K562 (cell line): ENCODE measurements around the gene REC8. TPM values are rescaled to one million over a fixed set of nuclear protein-coding genes. Genes with fewer than 3 reads are reported as not detected.

Experiments
- CEBPB ChIP-seq: fragments of 450-650 bp; IDR thresholded peaks from 2 replicates; pipeline ENCODE4 v1.6.1; 2016; ENCODE audit warnings: missing genetic modification characterization, missing compliant biosample characterization
- ELF2 ChIP-seq: fragments of 250-450 bp; sonication (Bioruptor Pico); IDR thresholded peaks from 2 replicates; pipeline ENCODE4 v1.5.0; 2021; ENCODE audit warnings: mild to moderate bottlenecking
- MBD2 ChIP-seq: sonication (generic); IDR thresholded peaks from 2 replicates; pipeline ENCODE4 v1.6.1; 2016; ENCODE audit warnings: low read depth, borderline replicate concordance
- MTA3 ChIP-seq: fragments of 450-650 bp; formaldehyde crosslinking; IDR thresholded peaks from 2 replicates; pipeline ENCODE4 v1.6.1; 2017; ENCODE audit warnings: mild to moderate bottlenecking, borderline replicate concordance
- NCOA2 ChIP-seq, 2 experiments: fragments of 450-650 bp; IDR thresholded peaks; 2 replicates each; pipeline ENCODE4 v1.6.1; 2018; ENCODE audit warnings: mild to moderate bottlenecking in 2 of 2, moderate library complexity in 1 of 2; ENCODE audit not compliant: partially characterized antibody in 2 of 2
- NR2C1 ChIP-seq, 2 experiments: fragments of 450-650 bp; IDR thresholded peaks; 2 replicates each; pipeline ENCODE4 v1.6.1; 2017; ENCODE audit warnings: mild to moderate bottlenecking in 2 of 2, antibody characterized with exemption in 1 of 2, inconsistent platforms in 1 of 2, missing compliant biosample characterization in 1 of 2, missing genetic modification characterization in 1 of 2
- PYGO2 ChIP-seq: fragments of 450-650 bp; IDR thresholded peaks from 2 replicates; pipeline ENCODE4 v1.6.1; 2016; ENCODE audit warnings: mild to moderate bottlenecking, missing genetic modification characterization, moderate library complexity, missing compliant biosample characterization
- RFX1 ChIP-seq: fragments of 450-650 bp; IDR thresholded peaks from 2 replicates; pipeline ENCODE4 v1.6.1; 2016; ENCODE audit warnings: mild to moderate bottlenecking, moderate library complexity
- SMARCB1 ChIP-seq: IDR thresholded peaks from 2 replicates; pipeline ENCODE4 v1.6.1; 2011; ENCODE audit warnings: improper control_type of control experiment, low read depth; ENCODE audit not compliant: insufficient read length
- TCF7 ChIP-seq: sonication (generic); IDR thresholded peaks from 2 replicates; pipeline ENCODE4 v1.6.1; 2016; ENCODE audit warnings: antibody characterized with exemption, borderline replicate concordance
- ZKSCAN1 ChIP-seq: fragments of 150-350 bp; IDR thresholded peaks from 2 replicates; pipeline ENCODE4 v1.6.1; 2016; ENCODE audit warnings: low read depth, low read length
- ZNF57 ChIP-seq: fragments of 450-650 bp; formaldehyde crosslinking; IDR thresholded peaks from 2 replicates; pipeline ENCODE4 v1.4.0; 2020; ENCODE audit warnings: mild to moderate bottlenecking, moderate library complexity
- polyA plus RNA-seq, 8 experiments: library from polyadenylated mRNA; depleted of rRNA in 4 of 8; stranded (reverse) in 5 of 8; unstranded in 3 of 8; fragments of >200 nt; fragmentation: Nextera tagmentation in 2 of 8; fragmentation: Illumina TruSeq in 1 of 8; extraction: Ambion mirVana in 2 of 8; extraction: Trizol in 1 of 8; gene quantifications; 2 replicates each; pipeline versions ENCODE4 v1.2.1 to v1.2.3, GENCODE V29; 2011 to 2014; ENCODE audit warnings: inconsistent platforms in 1 of 8, missing spikeins in 1 of 8
- total RNA-seq, 7 experiments: library from RNA; depleted of rRNA in 6 of 7; stranded (reverse); fragments of >200 nt in 6 of 7; fragmentation: Illumina TruSeq in 2 of 7; extraction: Trizol in 2 of 7; gene quantifications; 2 replicates each; pipeline versions ENCODE4 v1.2.1 to v1.2.3, GENCODE V29; 2011 to 2021; ENCODE audit warnings: low replicate concordance in 1 of 7
- TF ChIP-seq, protein P1 (sequence below): fragments of 250-450 bp; sonication (Bioruptor Pico); IDR thresholded peaks from 2 replicates; pipeline ENCODE4 v1.4.0; 2020; ENCODE audit warnings: mild to moderate bottlenecking, moderate library complexity
- TF ChIP-seq, protein P2 (sequence below): fragments of 450-650 bp; IDR thresholded peaks from 2 replicates; pipeline ENCODE4 v1.6.1; 2016; ENCODE audit warnings: missing biosample characterization, missing genetic modification characterization
- TF ChIP-seq, protein P3 (sequence below), 2 experiments: fragments of 450-650 bp in 1 of 2; sonication (generic) in 1 of 2; formaldehyde crosslinking; conservative IDR thresholded peaks; 2 replicates each; pipeline versions ENCODE4 v1.4.0 to v1.8.1; 2020 to 2022; ENCODE audit warnings: mild to moderate bottlenecking in 1 of 2, missing genetic modification reagents in 1 of 2
- TF ChIP-seq, protein P4 (sequence below): fragments of 250-450 bp; sonication (Bioruptor Pico); IDR thresholded peaks from 2 replicates; pipeline ENCODE4 v1.5.0; 2022; ENCODE audit warnings: mild to moderate bottlenecking
- TF ChIP-seq, protein P5 (sequence below): sonication (generic); formaldehyde crosslinking; IDR thresholded peaks from 2 replicates; pipeline ENCODE4 v1.8.1; 2023; ENCODE audit warnings: mild to moderate bottlenecking, missing genetic modification reagents

REC8 gene
- total and polyA plus RNA-seq, 9 of the 15 experiments (the other 6 are each of a cell fraction or from before 2014, with no cell fraction given): 0.11 to 2.5 (median 0.85) TPM

DNA sequence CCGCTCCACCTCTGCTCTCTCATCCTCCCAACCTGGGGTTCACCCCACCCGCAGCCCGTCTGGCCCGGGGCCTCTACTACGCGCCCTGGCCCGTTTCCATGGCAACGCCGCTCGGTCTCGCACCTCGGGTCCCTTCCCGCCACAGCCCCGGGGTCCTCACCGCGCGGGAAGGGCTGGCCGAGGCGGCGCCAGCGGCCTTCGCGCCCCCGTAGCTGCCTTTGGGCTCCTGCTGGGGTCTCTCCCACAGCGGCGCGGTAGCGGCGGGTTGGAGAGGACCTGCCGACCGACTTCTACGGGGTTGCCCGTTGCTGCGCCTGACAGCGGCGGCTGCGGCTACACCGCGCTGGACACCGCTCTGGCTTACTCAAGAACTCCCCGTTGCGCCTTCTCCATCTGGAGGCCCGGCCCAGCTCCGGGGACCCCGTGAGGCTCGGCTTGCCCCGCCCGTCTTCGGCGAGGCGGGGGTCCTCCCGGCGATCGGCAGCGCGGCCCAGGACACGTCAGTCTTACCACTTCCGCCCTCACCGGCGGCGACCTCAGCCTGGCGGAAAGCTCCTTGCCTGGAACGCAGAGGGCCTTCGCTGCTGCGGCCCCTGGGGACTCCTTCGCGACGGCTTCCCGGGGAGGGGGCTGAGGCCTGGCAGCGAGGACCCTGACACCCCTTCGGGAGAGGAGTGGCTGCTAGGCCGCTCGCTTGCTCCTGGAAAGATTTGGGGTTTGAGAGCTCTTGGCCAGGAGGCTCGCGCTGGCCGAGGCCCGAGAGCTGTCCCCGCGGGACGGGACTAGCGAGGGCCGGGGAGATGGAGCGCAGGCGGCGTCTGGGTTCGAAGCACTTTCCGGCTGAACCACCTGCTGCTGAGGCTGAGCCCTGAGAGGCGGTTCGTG is 23.5 kb downstream of the REC8 start, which contains the start of gene TM9SF1 (continued):
- TF ChIP-seq, protein P1, sequence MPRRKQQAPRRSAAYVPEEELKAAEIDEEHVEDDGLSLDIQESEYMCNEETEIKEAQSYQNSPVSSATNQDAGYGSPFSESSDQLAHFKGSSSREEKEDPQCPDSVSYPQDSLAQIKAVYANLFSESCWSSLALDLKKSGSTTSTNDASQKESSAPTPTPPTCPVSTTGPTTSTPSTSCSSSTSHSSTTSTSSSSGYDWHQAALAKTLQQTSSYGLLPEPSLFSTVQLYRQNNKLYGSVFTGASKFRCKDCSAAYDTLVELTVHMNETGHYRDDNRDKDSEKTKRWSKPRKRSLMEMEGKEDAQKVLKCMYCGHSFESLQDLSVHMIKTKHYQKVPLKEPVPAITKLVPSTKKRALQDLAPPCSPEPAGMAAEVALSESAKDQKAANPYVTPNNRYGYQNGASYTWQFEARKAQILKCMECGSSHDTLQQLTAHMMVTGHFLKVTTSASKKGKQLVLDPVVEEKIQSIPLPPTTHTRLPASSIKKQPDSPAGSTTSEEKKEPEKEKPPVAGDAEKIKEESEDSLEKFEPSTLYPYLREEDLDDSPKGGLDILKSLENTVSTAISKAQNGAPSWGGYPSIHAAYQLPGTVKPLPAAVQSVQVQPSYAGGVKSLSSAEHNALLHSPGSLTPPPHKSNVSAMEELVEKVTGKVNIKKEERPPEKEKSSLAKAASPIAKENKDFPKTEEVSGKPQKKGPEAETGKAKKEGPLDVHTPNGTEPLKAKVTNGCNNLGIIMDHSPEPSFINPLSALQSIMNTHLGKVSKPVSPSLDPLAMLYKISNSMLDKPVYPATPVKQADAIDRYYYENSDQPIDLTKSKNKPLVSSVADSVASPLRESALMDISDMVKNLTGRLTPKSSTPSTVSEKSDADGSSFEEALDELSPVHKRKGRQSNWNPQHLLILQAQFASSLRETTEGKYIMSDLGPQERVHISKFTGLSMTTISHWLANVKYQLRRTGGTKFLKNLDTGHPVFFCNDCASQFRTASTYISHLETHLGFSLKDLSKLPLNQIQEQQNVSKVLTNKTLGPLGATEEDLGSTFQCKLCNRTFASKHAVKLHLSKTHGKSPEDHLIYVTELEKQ: no peak
- TF ChIP-seq, protein P2, sequence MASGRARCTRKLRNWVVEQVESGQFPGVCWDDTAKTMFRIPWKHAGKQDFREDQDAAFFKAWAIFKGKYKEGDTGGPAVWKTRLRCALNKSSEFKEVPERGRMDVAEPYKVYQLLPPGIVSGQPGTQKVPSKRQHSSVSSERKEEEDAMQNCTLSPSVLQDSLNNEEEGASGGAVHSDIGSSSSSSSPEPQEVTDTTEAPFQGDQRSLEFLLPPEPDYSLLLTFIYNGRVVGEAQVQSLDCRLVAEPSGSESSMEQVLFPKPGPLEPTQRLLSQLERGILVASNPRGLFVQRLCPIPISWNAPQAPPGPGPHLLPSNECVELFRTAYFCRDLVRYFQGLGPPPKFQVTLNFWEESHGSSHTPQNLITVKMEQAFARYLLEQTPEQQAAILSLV: no peak
- TF ChIP-seq RFX1 (peak; percentile 98), MTA3 (no peak; the same call in 1 of the 2 replicates), CEBPB (tag) (no peak), NCOA2 (IDR thresholded peaks at IDR 0.05; ENCODE audit: partially characterized antibody in 2 of 2) (peak in 1 of 2 experiments; percentile 97), PYGO2 (tag) (no peak), ZNF57 (CRISPR knock-in tag) (0 out of 2 replicates have a peak, but pooled peaks have one; percentile 24), ELF2 (CRISPR knock-in tag) (peak; percentile 99), MBD2 (peak; percentile 59), SMARCB1 (no peak), NR2C1 (IDR thresholded peaks at IDR 0.05) (no peak), NR2C1 (tag; IDR thresholded peaks at IDR 0.05) (0 out of 2 replicates have a peak, but pooled peaks have one; percentile 41), TCF7 (no peak), ZKSCAN1 (no peak)
- TF ChIP-seq, protein P3, sequence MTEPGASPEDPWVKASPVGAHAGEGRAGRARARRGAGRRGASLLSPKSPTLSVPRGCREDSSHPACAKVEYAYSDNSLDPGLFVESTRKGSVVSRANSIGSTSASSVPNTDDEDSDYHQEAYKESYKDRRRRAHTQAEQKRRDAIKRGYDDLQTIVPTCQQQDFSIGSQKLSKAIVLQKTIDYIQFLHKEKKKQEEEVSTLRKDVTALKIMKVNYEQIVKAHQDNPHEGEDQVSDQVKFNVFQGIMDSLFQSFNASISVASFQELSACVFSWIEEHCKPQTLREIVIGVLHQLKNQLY (CRISPR knock-in tag; conservative IDR thresholded peaks at IDR 0.05): no peak
- TF ChIP-seq, protein P4, sequence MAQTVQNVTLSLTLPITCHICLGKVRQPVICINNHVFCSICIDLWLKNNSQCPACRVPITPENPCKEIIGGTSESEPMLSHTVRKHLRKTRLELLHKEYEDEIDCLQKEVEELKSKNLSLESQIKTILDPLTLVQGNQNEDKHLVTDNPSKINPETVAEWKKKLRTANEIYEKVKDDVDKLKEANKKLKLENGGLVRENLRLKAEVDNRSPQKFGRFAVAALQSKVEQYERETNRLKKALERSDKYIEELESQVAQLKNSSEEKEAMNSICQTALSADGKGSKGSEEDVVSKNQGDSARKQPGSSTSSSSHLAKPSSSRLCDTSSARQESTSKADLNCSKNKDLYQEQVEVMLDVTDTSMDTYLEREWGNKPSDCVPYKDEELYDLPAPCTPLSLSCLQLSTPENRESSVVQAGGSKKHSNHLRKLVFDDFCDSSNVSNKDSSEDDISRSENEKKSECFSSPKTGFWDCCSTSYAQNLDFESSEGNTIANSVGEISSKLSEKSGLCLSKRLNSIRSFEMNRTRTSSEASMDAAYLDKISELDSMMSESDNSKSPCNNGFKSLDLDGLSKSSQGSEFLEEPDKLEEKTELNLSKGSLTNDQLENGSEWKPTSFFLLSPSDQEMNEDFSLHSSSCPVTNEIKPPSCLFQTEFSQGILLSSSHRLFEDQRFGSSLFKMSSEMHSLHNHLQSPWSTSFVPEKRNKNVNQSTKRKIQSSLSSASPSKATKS (CRISPR knock-in tag): no peak
- TF ChIP-seq, protein P5, sequence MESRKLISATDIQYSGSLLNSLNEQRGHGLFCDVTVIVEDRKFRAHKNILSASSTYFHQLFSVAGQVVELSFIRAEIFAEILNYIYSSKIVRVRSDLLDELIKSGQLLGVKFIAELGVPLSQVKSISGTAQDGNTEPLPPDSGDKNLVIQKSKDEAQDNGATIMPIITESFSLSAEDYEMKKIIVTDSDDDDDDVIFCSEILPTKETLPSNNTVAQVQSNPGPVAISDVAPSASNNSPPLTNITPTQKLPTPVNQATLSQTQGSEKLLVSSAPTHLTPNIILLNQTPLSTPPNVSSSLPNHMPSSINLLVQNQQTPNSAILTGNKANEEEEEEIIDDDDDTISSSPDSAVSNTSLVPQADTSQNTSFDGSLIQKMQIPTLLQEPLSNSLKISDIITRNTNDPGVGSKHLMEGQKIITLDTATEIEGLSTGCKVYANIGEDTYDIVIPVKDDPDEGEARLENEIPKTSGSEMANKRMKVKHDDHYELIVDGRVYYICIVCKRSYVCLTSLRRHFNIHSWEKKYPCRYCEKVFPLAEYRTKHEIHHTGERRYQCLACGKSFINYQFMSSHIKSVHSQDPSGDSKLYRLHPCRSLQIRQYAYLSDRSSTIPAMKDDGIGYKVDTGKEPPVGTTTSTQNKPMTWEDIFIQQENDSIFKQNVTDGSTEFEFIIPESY (CRISPR knock-in tag): peak; percentile 50; the same call in 1 of the 2 replicates
